NCI-H748 treated with DMSO at 0.1 percent for 48 hours (cell line): ENCODE results near the gene OSM.

ENCODE experiments used
- DNase-seq: peaks from one replicate; lab custom pipeline; 2025; lab: John Stamatoyannopoulos, UW

The OSM gene

GRCh38 chr22:30266445-30267381 is at the start of gene OSM:
Gene OSM, minus strand, starts transcription at chr22:30266851. Its CDS starts 52 bp downstream, at chr22:30266799.
- no peak for DNase-seq

DNA sequence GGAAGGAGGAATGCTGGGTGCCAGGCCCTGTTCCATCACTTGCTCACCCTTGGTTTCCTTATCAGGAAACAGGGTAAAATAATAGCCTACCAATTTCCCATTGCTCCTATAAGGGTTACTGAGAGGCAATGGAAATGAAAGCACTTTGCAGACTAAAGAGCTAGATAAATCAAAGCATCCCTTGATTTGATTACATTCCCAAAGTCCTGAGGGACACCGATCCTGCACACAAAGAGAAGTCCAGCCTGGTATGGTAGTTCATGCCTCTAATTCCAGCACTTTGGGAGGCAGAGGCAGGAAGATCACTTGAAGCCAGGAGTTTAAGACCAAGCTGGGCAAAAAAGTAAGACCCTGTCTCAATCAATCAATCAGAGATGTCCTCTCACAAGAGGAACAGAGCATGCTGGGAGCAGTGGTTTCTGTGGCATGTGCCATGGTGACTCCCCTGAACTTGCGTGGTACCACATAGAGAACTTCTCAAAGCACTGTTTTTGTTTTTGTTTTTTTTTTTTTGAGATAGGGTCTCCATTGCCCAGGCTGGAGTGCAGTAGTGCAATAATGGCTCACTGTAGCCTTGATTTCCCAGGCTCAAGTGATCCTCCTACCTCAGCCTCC is 49.4 kb upstream of the OSM start:
- DNase-seq: no peak

DNA sequence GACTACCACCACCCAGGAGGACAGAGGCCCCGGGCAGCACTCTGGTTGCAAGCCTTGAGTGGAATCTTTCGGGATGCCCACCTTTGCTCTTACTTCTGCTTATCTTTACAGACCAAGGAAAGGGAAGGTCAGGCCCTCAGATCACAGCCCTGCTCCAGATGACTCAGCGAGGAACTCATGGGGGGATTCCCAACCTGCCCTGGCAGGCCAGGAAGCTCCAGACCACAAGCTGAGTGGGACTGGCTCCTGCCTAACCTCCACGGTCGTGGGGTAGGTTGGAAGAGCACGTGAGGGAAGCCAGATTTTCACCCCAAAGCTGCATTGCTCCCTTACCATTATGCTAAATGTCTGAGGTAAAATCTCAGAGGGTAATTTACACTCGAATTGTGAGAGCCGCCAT is 48.3 kb upstream of the OSM start:
- no peak for DNase-seq

DNA sequence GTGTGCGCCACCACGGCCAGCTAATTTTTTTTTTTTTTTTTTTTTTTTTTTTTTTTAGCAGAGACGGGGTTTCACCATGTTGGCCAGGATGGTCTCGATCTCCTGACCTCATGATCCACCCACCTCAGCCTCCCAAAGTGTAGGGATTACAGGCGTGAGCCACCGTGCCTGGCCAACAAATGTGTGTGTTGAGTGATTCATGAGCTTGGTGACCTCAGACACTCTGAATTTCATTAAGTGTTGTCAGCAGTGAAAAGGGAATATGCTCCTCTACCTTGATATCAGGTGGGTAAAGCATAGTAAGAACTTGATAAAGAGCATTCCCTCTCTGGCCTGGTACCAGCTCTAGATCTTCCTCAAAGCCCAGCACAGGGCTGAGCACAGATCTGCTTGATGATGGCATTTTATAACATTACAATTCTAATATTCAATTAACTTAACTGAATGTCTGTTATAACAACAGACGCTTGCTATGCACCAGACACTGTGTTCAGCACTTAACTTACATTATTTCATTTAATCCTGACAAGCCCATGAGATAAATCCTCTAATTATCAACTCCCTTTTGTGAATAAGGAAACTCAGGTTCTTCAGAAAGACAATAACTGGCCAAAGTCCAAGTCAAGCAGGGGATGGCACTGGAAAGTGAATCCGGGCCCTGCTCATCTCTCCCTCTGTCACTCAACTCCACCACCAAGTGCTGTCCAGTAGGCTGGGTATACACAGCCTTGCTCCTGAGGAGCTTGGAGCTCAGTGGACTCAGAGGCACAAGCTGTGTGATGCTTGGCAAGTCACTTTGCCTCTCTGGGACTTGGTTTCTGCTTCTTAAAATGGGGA is 47.1 kb upstream of the OSM start:
- no peak for DNase-seq

DNA sequence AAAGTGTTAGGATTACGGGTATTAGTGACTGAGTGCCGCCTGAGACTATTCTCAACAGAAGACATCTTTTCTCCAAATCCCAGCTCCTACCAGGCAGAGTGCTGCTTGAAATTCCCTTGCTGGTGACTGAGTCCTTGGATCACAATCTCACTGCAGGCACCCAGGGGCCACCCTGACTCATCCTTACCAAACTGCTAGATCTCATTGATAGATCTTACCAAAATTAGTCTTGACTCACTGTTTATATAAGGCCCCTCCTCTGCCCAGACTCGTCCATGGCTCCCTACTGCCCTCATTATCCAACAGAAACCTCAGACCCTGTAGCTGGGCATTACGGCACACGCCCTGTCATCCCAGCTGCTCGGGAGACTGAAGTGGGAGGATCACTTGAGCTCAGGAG is 45.4 kb upstream of the OSM start:
- no peak for DNase-seq

GRCh38 chr22:30310881-30311771 is 44.5 kb upstream of the OSM start:
- no peak for DNase-seq

GRCh38 chr22:30309951-30310741 is 43.5 kb upstream of the OSM start:
- DNase-seq: no peak

DNA sequence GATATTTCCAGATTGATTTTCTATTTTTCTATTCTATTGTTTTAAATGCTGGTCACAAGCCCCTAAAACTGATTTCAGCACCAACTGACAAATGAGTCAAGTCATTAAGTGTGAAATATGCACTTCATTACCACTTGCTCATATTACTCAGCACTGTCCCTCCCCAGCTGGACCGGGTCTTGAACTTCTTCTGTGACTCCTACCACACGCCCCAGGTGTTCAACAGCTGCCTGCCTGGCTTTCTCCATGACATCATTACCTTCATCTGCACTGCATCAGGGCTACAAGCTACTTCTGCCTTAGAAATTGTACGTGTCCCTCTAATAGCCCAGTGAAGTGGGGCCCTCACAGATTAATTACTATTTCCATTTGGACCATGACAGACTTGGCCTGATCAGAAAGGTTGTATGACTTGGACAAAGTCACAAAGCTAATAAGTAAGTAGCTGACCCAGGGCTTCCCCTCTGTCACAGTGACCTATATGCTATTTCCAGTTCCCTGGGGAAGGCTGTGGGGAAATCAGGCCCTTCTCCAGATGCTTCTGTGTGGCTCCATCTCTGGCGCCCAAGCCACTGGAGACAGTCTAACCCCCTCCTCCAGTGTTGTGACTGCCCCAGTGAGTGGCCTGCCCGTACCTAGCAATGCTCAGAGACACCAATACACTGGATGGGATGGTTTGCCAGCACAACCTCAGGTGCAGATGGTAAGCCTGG is 42.0 kb upstream of the OSM start:
- no peak for DNase-seq

GRCh38 chr22:30308093-30308492 is 41.4 kb upstream of the OSM start:
- DNase-seq: no peak

GRCh38 chr22:30307041-30307574 is 40.5 kb upstream of the OSM start:
- no peak for DNase-seq

- no peak for DNase-seq
Observed at GRCh38 chr22:30306627-30307011, 40.0 kb upstream of the OSM start.

DNA sequence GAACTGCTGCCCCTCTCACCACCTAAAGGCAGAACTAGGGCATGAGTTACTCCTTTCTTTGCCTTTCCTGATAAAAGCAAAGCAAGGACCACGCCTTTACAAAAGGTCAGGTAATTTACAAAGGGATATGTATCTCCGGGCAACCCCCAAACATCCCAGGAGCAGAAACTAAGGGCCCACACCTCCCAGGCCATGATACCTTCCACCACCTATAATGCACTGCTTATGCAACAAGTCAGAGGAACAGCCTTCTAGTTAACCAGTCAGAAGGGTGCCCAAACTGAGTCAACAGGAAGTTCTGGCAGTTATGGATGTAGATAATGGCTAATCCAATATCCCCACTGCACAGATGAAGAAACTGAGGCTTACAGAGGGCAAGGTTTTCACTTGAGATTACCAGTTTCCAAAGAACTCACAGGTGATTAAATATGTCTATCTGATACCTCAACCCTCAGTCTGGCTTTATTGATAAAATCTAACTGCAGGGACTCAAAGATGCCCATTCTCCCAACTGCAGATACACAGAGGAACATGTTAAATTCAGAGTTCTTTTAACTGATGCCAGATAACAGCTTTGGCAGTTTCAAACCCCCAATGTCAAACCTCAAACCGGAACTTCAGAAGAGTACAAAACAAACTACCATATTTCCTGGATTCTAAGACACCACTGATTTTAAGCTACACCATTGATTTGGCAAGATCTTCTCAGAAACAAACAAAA is 39.4 kb upstream of the OSM start:
- DNase-seq: no peak

DNA sequence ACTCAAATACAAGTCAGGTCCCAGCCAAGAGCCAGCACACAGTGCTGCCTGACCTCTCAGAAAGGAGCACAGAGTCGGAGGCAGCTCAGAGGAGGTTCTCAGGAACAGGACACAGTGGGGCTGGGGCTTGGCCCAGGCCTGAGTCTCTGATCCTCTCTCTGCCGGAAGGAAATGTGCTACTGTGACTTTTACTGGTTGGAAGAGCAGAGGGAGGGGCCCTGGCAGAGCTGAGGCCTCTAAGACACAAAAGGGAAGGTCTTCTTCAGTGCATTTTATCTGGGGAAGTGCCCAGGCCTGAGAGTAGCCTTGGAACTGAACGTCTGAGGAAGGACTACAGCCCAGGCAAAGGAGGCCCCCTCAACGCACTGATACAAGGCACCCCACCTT is 38.9 kb upstream of the OSM start:
- no peak for DNase-seq

DNA sequence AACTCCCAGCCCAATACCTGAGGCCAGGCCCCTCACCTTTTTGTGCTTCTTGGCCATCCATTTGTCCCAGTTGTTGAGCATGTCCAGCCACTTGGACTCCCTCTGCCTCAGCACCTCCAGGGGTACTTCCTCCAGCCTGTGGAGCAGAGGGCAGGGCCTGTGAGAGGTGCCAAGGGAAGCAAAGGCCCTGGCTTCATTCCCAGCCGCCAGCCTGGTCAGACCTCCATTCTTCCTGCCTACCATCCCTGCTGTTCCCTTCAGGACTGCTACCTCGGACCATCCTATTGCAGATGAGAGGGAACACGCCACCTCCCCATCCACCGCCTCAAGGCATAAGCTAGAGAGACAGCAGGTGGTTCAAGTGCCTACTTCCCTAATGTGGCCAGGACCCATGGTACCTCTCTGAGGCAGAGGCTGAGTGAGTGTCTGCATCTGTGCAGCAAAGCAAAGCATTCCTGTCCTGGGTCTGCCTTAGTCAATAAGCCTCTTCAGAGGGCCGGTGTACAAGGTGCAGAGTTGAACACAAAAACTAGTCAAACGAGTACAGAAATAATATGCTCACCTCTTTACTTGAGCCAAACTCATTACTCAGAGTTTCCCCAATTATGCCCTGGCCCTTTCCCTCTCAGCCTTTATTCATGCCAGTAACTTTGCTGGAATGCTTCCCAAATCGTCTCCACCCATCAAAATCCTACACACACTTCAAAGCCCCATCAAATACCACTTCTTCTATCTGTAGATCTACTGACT is 38.0 kb upstream of the OSM start:
- no peak for DNase-seq

- no peak for DNase-seq
Observed at GRCh38 chr22:30302810-30303138, 36.1 kb upstream of the OSM start.

- no peak for DNase-seq
Observed at GRCh38 chr22:30301995-30302809, 35.6 kb upstream of the OSM start.

DNA sequence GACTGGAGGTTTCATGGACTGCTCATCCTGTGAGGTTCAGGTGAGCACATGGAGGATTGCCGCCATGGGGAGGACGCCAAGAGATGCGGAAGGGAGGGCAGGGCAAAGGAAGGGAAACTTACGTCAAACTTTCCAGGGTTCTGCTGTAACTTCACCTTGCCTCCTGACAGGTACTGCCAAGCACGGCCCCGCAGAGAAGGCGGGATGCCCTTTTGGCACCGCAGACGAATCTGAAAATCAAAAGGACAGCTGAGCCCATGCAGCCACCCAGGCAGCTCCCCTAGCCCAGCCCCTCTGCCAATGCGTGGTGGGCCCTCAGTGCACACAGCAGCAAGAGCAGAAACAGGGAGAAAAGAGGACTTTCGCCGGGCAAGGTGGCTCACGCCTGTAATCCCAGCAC is 32.7 kb upstream of the OSM start:
- DNase-seq: no peak
